SK-MEL-5 (cell line): ENCODE results near the gene CAMTA1. TPM values are rescaled to one million over a fixed set of nuclear protein-coding genes. Genes with fewer than 3 reads are reported as not detected.
"Not testable (repeated sequence)": the region's sequence is repeated elsewhere in the genome, so short reads cannot be mapped to it uniquely, and the experiment has no call there.

Experiments used
- DNase-seq: peaks from one replicate; pipeline ENCODE4 v3.0.0-alpha.2; 2016; ENCODE audit warnings: low read depth, low spot score
- in situ Hi-C: cut with HindIII; loops from 2 replicates; pipeline ENCODE4 v1.10.0; 2016; ENCODE audit warnings: low sequenced_read_pairs, high pct_unique_total_duplicates, low pct_unique_long_range_greater_than_20kb
- total RNA-seq: library from RNA; depleted of rRNA; stranded (reverse); fragments of >200 nt; shearing (Covaris generic); gene quantifications from 2 replicates; pipeline ENCODE4 v1.2.3, GENCODE V29; 2014

The CAMTA1 gene
- total RNA-seq, 1 experiment from 2014 or later: 47.4 TPM

GRCh38 chr1:7677815-7678214 is 892.6 kb downstream of the CAMTA1 start:
- no peak for DNase-seq
- in situ Hi-C loops: no loop called here

DNA sequence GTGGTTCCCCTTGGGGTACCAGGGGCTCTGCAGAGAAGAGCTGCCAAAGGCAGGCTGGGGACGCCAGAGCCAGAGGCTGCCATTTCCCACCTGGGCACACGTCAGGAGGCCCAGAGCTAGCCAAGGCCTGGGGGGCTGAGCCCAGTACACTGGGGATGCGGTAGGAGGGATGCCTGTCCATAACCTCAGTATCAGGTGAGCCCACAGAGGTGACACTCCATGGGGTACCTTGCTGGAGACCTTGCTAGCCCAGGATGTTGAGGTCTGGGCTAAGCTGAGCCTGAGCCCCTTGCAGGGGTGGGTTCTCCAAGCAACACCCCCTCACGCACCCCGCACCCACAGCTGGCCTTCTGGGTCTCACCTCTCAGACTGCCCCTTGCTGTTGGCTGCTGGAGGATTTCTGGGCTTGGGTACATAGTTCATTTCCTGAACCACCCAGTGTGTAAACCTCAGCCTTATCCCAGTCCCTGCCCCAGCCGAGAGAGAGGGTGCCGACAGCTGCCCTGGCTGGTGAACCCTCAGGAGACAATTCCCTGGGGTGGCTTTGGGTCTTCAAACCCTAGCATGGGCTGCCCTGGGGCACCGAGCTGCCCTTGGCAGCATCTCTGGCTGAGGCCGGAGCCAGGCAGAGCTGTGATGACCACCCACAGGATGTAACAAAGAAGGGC is 893.4 kb downstream of the CAMTA1 start:
- in situ Hi-C loops: no loop called here
- DNase-seq: no peak

DNA sequence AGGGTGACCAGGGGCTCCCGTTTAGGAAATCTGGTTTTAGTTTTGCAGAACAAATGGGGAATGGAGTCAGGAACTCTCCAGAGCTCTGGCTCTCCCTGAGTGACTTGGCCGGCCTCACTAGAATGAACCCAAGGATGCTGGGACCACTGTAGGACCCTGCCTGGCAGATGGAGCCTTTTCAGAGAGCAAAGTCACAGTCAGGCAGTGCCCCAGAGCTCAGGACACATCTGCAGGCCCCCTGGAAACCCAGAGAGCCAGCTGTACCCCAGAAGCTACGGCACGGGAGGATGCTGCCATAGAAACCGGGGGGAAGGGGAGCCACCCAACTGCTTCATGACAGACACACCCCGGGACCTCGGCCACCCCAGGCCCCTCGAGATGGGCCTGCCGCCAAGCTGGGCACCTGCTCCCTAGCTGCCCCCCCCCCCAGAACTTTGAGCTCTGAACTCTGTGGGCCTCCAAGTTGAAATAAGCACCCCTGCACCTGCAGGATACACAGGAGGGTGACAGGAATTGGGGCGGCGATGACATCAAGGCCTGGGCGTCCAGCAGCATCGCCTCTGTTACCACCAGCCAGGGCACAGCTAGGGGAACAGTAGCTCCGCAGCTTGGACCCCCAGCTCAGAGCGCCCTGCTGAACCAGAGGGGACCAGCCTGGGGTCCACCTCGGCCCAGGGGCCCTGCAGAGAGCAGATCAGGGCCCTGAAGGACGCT is 894.1 kb downstream of the CAMTA1 start:
- in situ Hi-C loops: no loop called here
- DNase-seq: no peak

GRCh38 chr1:7679873-7680206 is 894.6 kb downstream of the CAMTA1 start:
- in situ Hi-C loops: no loop called here
- DNase-seq: no peak

DNA sequence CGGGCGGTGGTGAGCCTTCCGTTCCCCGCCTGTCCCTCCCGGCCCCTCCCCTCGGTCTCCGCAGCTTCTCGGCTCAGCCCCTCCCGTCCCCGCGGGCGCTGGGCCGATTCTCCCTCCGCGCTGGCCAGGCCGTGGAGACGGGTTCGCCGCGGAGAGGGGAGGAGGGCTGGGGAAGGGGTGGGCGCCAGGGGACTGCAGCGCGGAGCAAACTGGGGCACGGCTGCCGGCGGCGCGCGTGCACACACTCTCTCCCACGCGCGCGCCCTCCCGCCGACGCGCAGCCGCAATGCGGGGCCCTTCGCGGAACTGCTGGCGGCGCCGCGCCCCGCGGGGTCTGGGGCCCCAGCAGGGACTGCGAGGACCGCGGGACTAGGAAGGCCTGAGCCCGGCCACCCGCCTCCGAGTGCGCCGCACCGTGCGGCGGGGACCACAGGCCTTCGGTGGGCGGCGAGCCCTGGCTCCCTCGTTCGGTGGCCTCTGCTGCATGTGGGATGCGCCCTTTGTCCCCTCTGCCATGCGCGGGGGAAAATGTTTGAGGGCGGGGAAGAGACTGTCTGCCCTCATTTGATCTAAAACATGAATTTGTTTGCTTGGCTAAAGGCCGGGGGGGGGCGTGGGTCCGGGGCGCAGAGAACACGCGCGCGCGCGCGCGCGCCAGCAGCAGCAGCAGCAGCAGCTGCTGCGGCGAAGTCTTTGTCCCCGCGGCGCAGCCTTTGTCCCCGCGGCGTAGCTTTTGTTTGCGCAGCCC is 895.1 kb downstream of the CAMTA1 start:
- DNase-seq: peak; percentile 26
- in situ Hi-C loops: no loop called here

DNA sequence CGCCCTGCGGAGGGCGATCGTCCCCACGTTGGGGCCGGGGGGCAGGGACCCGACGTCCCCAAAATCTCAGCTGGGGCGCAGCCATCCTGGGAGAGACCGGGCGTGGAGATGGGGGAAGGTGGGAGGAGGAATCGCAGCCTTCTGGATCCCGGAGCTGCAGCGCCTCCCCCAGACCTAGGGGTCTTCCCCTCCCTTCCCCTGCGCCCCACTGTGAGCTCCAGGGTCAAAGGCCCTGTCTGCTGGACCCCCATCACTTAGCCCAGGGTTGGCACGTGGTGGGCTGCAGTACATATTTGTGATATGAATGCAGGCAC is 895.7 kb downstream of the CAMTA1 start:
- DNase-seq: no peak
- in situ Hi-C loops: no loop called here

DNA sequence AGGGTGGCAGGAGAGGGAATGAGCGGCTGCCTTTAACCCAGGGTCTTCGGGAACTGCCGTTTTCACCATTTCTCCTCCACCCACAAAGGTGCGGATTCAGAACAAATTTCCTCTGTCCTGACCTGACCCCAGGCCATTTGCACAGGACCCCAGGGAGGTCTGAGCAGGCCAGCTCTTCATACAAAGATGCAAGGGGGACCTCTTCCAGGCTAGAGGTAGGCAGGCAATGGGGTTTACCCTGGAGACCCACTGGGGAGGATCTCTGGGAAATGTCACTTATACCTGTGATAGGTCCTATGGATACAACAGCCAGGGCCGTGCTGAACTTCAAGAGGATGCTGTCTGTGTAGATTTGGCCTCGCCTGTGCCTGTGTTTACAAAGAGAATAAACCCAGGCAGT is 896.1 kb downstream of the CAMTA1 start:
- in situ Hi-C loops: no loop called here
- DNase-seq: no peak

- no peak for DNase-seq
- in situ Hi-C loops: no loop called here
Observed at GRCh38 chr1:7683521-7683920, 898.3 kb downstream of the CAMTA1 start.

- no peak for DNase-seq
- in situ Hi-C loops: no loop called here
Observed at GRCh38 chr1:7684132-7684531, 898.9 kb downstream of the CAMTA1 start.

GRCh38 chr1:7684861-7685635 is 899.8 kb downstream of the CAMTA1 start:
- in situ Hi-C loops: no loop called here
- DNase-seq: no peak

- DNase-seq: no peak
- in situ Hi-C loops: no loop called here
Observed at GRCh38 chr1:7686301-7686850, 901.1 kb downstream of the CAMTA1 start.

DNA sequence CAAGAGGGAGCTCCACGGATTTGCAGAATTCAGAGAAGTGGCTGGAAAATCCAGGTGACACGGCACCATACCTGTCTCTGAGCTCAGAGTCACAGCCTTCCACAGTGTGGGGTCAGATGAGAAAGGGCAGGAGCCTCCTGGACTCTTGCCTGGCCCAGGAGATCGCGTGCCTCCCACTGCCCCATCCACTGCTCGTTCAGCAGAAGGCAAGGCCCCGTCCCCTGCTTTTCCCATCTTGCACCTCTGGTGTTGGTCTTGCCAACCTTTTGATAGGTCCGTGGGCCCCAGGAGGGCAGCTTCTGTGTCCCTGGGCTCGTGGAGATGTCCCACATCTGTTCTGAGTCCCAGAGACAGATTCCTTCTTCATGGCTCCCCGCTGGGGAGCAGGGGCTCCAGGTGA is 902.2 kb downstream of the CAMTA1 start:
- DNase-seq: no peak
- in situ Hi-C loops: no loop called here

- in situ Hi-C loops: no loop called here
- no peak for DNase-seq
Observed at GRCh38 chr1:7688659-7689058, 903.4 kb downstream of the CAMTA1 start.

- DNase-seq, in situ Hi-C loops: not testable (repeated sequence)
Observed at GRCh38 chr1:7689307-7689706, 904.1 kb downstream of the CAMTA1 start.

- in situ Hi-C loops: no loop called here
- DNase-seq: no peak
Observed at GRCh38 chr1:7690076-7690475, 904.8 kb downstream of the CAMTA1 start.

DNA sequence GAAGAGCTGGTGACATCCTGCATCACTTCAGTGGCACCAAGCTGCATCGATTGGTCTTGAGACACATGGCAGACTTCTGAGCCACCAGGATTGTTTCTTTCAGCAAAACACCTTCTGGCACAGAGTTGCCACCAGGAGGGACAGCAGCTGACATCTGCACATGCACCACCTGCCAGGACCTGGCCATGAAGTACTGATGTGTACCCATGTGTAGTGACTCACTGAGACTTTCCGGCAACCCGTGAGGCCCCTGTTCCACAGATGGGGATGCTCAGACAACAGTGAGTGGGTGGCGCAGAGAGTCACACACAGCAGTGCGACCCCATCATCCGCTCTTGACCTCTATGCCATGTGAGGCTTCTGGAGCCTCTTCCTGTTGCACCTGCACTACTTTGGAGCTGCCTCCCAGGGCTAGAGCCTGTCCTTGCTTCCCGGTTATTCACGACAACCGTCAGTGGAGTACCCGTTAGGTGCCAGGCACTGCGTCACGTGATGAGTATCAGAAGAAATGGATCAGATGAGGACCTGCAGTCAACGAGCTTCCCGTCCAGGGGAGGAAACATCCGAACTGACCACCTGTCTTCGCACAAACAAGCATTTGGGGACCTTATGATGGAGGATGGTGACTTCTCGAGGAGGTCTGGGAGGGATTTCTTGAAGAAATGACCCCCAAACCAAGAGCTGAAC is 905.4 kb downstream of the CAMTA1 start:
- no peak for DNase-seq
- in situ Hi-C loops: no loop called here

DNA sequence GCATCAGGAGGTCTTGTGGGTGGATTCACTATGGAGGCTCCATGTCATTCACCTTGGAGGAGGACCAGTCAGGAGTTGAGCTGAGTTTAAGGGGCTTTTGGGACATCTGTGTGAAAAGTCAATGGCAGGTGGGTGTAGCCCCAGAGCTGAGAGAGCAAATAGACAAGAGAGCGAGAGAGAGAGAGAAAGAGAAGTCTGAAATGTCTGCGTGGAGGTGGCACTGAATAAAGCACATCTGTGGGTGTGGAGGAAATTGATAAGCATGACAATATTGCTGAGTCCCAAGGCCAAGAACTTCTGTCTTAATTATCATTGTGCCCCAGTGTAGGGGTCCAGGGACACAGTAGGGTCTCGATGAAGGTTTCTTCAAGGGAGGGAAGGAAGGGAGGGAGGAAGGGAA is 906.3 kb downstream of the CAMTA1 start:
- in situ Hi-C loops: no loop called here
- DNase-seq: no peak

GRCh38 chr1:7692005-7692404 is 906.8 kb downstream of the CAMTA1 start:
- in situ Hi-C loops: no loop called here
- no peak for DNase-seq
